Astrocyte of the spinal cord (primary cell): ENCODE results near the gene RPL28.
"Not testable (repeated sequence)": the region's sequence is repeated elsewhere in the genome, so short reads cannot be mapped to it uniquely, and the experiment has no call there.

ENCODE experiments used
- DNase-seq: peaks from one replicate; pipeline ENCODE4 v3.0.0; 2011; ENCODE audit warnings: low read depth, low spot score
- H3K4me3 ChIP-seq: 2 replicates; pipeline ENCODE4 v1.5.1; 2011; ENCODE audit warnings: low read depth, mild to moderate bottlenecking, low read length, moderate library complexity
- CTCF ChIP-seq: IDR thresholded peaks from 2 replicates; pipeline ENCODE4 v1.5.1; 2012; ENCODE audit warnings: low read depth, mild to moderate bottlenecking, low read length, inconsistent platforms
- in situ Hi-C: cut with HindIII; loops from 2 replicates; pipeline ENCODE4 v1.10.0; 2017; ENCODE audit warnings: low sequenced_read_pairs

The RPL28 gene

GRCh38 chr19:55406826-55407549 is 21.3 kb downstream of the RPL28 start:
- no peak for TF ChIP-seq CTCF
- DNase-seq = peak; percentile 25
- in situ Hi-C loops = no loop called here
- H3K4me3 ChIP-seq = peak overlapping the region; percentile 80

- in situ Hi-C loops, DNase-seq: not testable (repeated sequence)
- H3K4me3 ChIP-seq = peak within 1 kb of the TSS; percentile 80
Observed at GRCh38 chr19:55407550-55407799, 21.7 kb downstream of the RPL28 start, which contains the start of gene UBE2S. UBE2S (minus strand) TSS chr19:55407788; CDS start chr19:55407589, 199 bp downstream.

- in situ Hi-C loops = no loop called here
- peak; percentile 100 for DNase-seq
- peak overlapping the region; percentile 51 for H3K4me3 ChIP-seq
- TF ChIP-seq CTCF = no peak
Observed at GRCh38 chr19:55407800-55408532, 22.2 kb downstream of the RPL28 start.

GRCh38 chr19:55408533-55408872 is 22.8 kb downstream of the RPL28 start:
- TF ChIP-seq CTCF = no peak
- no peak for DNase-seq
- in situ Hi-C loops = no loop called here
- peak overlapping the region; percentile 36 for H3K4me3 ChIP-seq

GRCh38 chr19:55409179-55409578 is 23.4 kb downstream of the RPL28 start:
- in situ Hi-C loops, DNase-seq, H3K4me3 ChIP-seq: not testable (repeated sequence)

GRCh38 chr19:55410168-55410567 is 24.4 kb downstream of the RPL28 start:
- in situ Hi-C loops = no loop called here
- no peak for DNase-seq
- H3K4me3 ChIP-seq = no peak overlapping the region
- TF ChIP-seq CTCF = no peak

- in situ Hi-C loops = no loop called here
- no peak overlapping the region for H3K4me3 ChIP-seq
- peak; percentile 82 for DNase-seq
- peak; percentile 77 for TF ChIP-seq CTCF
Observed at GRCh38 chr19:55418185-55418584, 32.5 kb downstream of the RPL28 start.
